Liver (tissue), 9 donors: ENCODE data around the gene MYL1. TPM values are rescaled to one million over a fixed set of nuclear protein-coding genes. Genes with fewer than 3 reads are reported as not detected.

Experiments
- DNase-seq: peaks from one replicate; pipeline ENCODE4 v3.0.0-alpha.2; 2017; ENCODE audit warnings: low spot score
- H3K27ac ChIP-seq, 2 donors: one replicate each; pipeline ENCODE4 v1.7.0; 2013; ENCODE audit warnings: inconsistent platforms in 2 of 2, low read length in 2 of 2, control low read depth in 1 of 2, low read depth in 1 of 2, mild to moderate bottlenecking in 1 of 2
- H3K27me3 ChIP-seq, 4 donors: one replicate each; pipeline versions ENCODE4 v1.6.1 to v1.7.0; 2013; ENCODE audit warnings: low read length in 3 of 4, inconsistent platforms in 1 of 4, mild to moderate bottlenecking in 1 of 4, moderate library complexity in 1 of 4; ENCODE audit not compliant: control insufficient read depth in 4 of 4, insufficient read depth in 4 of 4
- H3K36me3 ChIP-seq, 4 donors: one replicate each; pipeline versions ENCODE4 v1.6.1 to v1.7.0; 2013; ENCODE audit warnings: low read length in 3 of 4, mild to moderate bottlenecking in 3 of 4, low read depth in 1 of 4, moderate library complexity in 1 of 4; ENCODE audit not compliant: control insufficient read depth in 4 of 4, insufficient read depth in 3 of 4
- H3K4me1 ChIP-seq, 4 donors: one replicate each; pipeline versions ENCODE4 v1.6.1 to v1.7.0; 2013; ENCODE audit warnings: low read length in 3 of 4, mild to moderate bottlenecking in 3 of 4, moderate library complexity in 1 of 4; ENCODE audit not compliant: control insufficient read depth in 4 of 4, insufficient read depth in 4 of 4
- H3K4me3 ChIP-seq, 3 donors: one replicate each; pipeline versions ENCODE4 v1.6.1 to v1.7.0; 2013; ENCODE audit warnings: low read length in 3 of 3, control low read depth in 1 of 3, low read depth in 1 of 3, mild to moderate bottlenecking in 1 of 3
- H3K9ac ChIP-seq, 2 donors: one replicate each; pipeline ENCODE4 v1.7.0; 2013; ENCODE audit warnings: low read length in 2 of 2, mild to moderate bottlenecking in 2 of 2, moderate library complexity in 2 of 2, control low read depth in 1 of 2, low read depth in 1 of 2
- H3K9me3 ChIP-seq, 4 donors: one replicate each; pipeline versions ENCODE4 v1.6.1 to v1.7.0; 2013; ENCODE audit warnings: low read length in 3 of 4; ENCODE audit not compliant: control insufficient read depth in 4 of 4
- EGR1 ChIP-seq, 2 donors: IDR thresholded peaks; 2 replicates each; pipeline ENCODE4 v1.6.1; 2016 to 2018; ENCODE audit warnings: antibody characterized with exemption in 2 of 2, low read depth in 2 of 2
- FOXA1 ChIP-seq: IDR thresholded peaks from 2 replicates; pipeline ENCODE4 v1.6.1; 2016; ENCODE audit warnings: antibody characterized with exemption
- FOXA2 ChIP-seq: IDR thresholded peaks from 2 replicates; pipeline ENCODE4 v1.6.1; 2016; ENCODE audit warnings: antibody characterized with exemption
- GABPA ChIP-seq, 2 donors: IDR thresholded peaks in 1 of 2; conservative IDR thresholded peaks in 1 of 2; 2 replicates each; pipeline ENCODE4 v1.6.1; 2016; ENCODE audit warnings: antibody characterized with exemption in 2 of 2, mild to moderate bottlenecking in 1 of 2, moderate library complexity in 1 of 2
- HNF4A ChIP-seq, 2 donors: conservative IDR thresholded peaks; 2 replicates each; pipeline ENCODE4 v1.6.1; 2016; ENCODE audit warnings: antibody characterized with exemption in 2 of 2, mild to moderate bottlenecking in 2 of 2
- HNF4G ChIP-seq: IDR thresholded peaks from 2 replicates; pipeline ENCODE4 v1.6.1; 2016; ENCODE audit warnings: antibody characterized with exemption
- JUND ChIP-seq, 2 donors: IDR thresholded peaks; 2 replicates each; pipeline ENCODE4 v1.6.1; 2016; ENCODE audit warnings: antibody characterized with exemption in 2 of 2
- NR2F2 ChIP-seq: IDR thresholded peaks from 2 replicates; pipeline ENCODE4 v1.6.1; 2016; ENCODE audit warnings: antibody characterized with exemption
- RXRA ChIP-seq, 2 donors: IDR thresholded peaks; 2 replicates each; pipeline ENCODE4 v1.6.1; 2017 to 2018; ENCODE audit warnings: antibody characterized with exemption in 2 of 2, mild to moderate bottlenecking in 1 of 2
- SP1 ChIP-seq: IDR thresholded peaks from 2 replicates; pipeline ENCODE4 v1.6.1; 2018; ENCODE audit warnings: antibody characterized with exemption, mild to moderate bottlenecking
- TAF1 ChIP-seq: conservative IDR thresholded peaks from 2 replicates; pipeline ENCODE4 v1.6.1; 2016; ENCODE audit warnings: antibody characterized with exemption, mild to moderate bottlenecking
- YY1 ChIP-seq: IDR thresholded peaks from 2 replicates; pipeline ENCODE4 v1.6.1; 2016; ENCODE audit warnings: antibody characterized with exemption, mild to moderate bottlenecking
- WGBS: extraction: QIAGEN DNeasy Blood & Tissue Kit; methylation state at CpG from one replicate; pipeline ENCODE4 v1.1.7; 2013; 5-methylcytosine and 5-hydroxymethylcytosine counted together
- polyA plus RNA-seq, 2 donors: library from polyadenylated mRNA; stranded (reverse) in 1 of 2; unstranded in 1 of 2; fragments of 200-250 nt in 1 of 2; fragments of >200 nt in 1 of 2; fragmentation: Nextera tagmentation in 1 of 2; extraction: Ambion mirVana in 1 of 2; gene quantifications; one replicate each; pipeline versions ENCODE4 v1.2.1 to v1.2.3, GENCODE V29; 2013 to 2015
- total RNA-seq, 2 donors: library from RNA; depleted of rRNA; stranded (reverse); fragments of >200 nt; gene quantifications; one replicate each; pipeline ENCODE4 v1.2.3, GENCODE V29; 2014
- TF ChIP-seq, protein P1 (sequence below): IDR thresholded peaks from 2 replicates; pipeline ENCODE4 v1.6.1; 2016; ENCODE audit warnings: antibody characterized with exemption, mild to moderate bottlenecking
- TF ChIP-seq, protein P2 (sequence below): IDR thresholded peaks from 2 replicates; pipeline ENCODE4 v1.6.1; 2016; ENCODE audit warnings: antibody characterized with exemption
- TF ChIP-seq, protein P3 (sequence below): IDR thresholded peaks from 2 replicates; pipeline ENCODE4 v1.6.1; 2016; ENCODE audit warnings: antibody characterized with exemption
- TF ChIP-seq, protein P4 (sequence below): IDR thresholded peaks from 2 replicates; pipeline ENCODE4 v1.6.1; 2016; ENCODE audit warnings: antibody characterized with exemption
- TF ChIP-seq, protein P5 (sequence below): fragments of 150-350 bp; IDR thresholded peaks from 2 replicates; pipeline ENCODE4 v1.5.1; 2017; ENCODE audit warnings: improper control_type of control experiment, low read depth, low read length; ENCODE audit not compliant: missing input control
- donor health status: healthy.
- donor health status: healthy.
- donor health status: healthy.
- donor health status: healthy.
- donor health status: healthy.

MYL1 gene
- total and polyA plus RNA-seq, 4 donors, result not detected

DNA sequence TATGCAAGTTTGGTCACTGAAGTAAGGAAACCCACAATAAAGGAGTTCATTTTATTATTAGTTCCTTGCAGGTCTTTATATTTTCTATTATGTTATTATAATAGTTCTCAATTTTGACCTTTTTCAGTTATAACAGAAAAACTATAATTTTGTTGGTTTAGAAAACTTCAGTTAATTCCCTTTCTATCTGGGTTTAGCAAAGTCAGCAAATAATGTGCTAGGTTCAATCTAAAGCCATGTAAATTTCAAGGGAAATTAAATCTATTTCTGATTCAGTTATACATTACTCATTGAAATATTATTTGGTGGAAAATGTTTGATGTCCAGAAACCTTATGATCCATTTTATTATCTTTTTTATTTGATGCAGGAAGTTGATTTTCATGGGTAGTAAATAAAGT lies 43.7 kb downstream of the MYL1 start:
- TF ChIP-seq, protein P1, sequence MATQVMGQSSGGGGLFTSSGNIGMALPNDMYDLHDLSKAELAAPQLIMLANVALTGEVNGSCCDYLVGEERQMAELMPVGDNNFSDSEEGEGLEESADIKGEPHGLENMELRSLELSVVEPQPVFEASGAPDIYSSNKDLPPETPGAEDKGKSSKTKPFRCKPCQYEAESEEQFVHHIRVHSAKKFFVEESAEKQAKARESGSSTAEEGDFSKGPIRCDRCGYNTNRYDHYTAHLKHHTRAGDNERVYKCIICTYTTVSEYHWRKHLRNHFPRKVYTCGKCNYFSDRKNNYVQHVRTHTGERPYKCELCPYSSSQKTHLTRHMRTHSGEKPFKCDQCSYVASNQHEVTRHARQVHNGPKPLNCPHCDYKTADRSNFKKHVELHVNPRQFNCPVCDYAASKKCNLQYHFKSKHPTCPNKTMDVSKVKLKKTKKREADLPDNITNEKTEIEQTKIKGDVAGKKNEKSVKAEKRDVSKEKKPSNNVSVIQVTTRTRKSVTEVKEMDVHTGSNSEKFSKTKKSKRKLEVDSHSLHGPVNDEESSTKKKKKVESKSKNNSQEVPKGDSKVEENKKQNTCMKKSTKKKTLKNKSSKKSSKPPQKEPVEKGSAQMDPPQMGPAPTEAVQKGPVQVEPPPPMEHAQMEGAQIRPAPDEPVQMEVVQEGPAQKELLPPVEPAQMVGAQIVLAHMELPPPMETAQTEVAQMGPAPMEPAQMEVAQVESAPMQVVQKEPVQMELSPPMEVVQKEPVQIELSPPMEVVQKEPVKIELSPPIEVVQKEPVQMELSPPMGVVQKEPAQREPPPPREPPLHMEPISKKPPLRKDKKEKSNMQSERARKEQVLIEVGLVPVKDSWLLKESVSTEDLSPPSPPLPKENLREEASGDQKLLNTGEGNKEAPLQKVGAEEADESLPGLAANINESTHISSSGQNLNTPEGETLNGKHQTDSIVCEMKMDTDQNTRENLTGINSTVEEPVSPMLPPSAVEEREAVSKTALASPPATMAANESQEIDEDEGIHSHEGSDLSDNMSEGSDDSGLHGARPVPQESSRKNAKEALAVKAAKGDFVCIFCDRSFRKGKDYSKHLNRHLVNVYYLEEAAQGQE, result no peak
- no peak for TF ChIP-seq YY1
- TF ChIP-seq FOXA2, result no peak
- TF ChIP-seq HNF4A (conservative IDR thresholded peaks at IDR 0.05), result no peak
- no peak for TF ChIP-seq GABPA (IDR thresholded peaks at IDR 0.05 in 1 of 2, conservative IDR thresholded peaks at IDR 0.05 in 1 of 2)
- TF ChIP-seq RXRA (IDR thresholded peaks at IDR 0.05), result no peak
- no peak for TF ChIP-seq NR2F2
- TF ChIP-seq EGR1 (IDR thresholded peaks at IDR 0.05; ENCODE audit: low read depth in 2 of 2), result no peak
- TF ChIP-seq, protein P2, sequence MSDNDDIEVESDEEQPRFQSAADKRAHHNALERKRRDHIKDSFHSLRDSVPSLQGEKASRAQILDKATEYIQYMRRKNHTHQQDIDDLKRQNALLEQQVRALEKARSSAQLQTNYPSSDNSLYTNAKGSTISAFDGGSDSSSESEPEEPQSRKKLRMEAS, result no peak
- no peak for TF ChIP-seq JUND (IDR thresholded peaks at IDR 0.05)
- no peak for TF ChIP-seq TAF1
- TF ChIP-seq, protein P3, sequence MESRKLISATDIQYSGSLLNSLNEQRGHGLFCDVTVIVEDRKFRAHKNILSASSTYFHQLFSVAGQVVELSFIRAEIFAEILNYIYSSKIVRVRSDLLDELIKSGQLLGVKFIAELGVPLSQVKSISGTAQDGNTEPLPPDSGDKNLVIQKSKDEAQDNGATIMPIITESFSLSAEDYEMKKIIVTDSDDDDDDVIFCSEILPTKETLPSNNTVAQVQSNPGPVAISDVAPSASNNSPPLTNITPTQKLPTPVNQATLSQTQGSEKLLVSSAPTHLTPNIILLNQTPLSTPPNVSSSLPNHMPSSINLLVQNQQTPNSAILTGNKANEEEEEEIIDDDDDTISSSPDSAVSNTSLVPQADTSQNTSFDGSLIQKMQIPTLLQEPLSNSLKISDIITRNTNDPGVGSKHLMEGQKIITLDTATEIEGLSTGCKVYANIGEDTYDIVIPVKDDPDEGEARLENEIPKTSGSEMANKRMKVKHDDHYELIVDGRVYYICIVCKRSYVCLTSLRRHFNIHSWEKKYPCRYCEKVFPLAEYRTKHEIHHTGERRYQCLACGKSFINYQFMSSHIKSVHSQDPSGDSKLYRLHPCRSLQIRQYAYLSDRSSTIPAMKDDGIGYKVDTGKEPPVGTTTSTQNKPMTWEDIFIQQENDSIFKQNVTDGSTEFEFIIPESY, result no peak
- TF ChIP-seq FOXA1, result no peak
- TF ChIP-seq, protein P4, sequence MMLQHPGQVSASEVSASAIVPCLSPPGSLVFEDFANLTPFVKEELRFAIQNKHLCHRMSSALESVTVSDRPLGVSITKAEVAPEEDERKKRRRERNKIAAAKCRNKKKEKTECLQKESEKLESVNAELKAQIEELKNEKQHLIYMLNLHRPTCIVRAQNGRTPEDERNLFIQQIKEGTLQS, result no peak
- TF ChIP-seq, protein P5, sequence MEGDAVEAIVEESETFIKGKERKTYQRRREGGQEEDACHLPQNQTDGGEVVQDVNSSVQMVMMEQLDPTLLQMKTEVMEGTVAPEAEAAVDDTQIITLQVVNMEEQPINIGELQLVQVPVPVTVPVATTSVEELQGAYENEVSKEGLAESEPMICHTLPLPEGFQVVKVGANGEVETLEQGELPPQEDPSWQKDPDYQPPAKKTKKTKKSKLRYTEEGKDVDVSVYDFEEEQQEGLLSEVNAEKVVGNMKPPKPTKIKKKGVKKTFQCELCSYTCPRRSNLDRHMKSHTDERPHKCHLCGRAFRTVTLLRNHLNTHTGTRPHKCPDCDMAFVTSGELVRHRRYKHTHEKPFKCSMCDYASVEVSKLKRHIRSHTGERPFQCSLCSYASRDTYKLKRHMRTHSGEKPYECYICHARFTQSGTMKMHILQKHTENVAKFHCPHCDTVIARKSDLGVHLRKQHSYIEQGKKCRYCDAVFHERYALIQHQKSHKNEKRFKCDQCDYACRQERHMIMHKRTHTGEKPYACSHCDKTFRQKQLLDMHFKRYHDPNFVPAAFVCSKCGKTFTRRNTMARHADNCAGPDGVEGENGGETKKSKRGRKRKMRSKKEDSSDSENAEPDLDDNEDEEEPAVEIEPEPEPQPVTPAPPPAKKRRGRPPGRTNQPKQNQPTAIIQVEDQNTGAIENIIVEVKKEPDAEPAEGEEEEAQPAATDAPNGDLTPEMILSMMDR, result no peak
- TF ChIP-seq HNF4G, result no peak
- no peaks in the 10 kb centered on the region for H3K4me1 ChIP-seq
- no peaks in the 10 kb centered on the region for H3K36me3 ChIP-seq
- no peak overlapping the region for H3K27ac ChIP-seq
- no peaks in the 10 kb centered on the region for H3K9me3 ChIP-seq
- no peak for DNase-seq
- H3K9ac ChIP-seq, result no peak overlapping the region
- H3K27me3 ChIP-seq, result no peaks in the 10 kb centered on the region
- H3K4me3 ChIP-seq, result no peak overlapping the region

DNA sequence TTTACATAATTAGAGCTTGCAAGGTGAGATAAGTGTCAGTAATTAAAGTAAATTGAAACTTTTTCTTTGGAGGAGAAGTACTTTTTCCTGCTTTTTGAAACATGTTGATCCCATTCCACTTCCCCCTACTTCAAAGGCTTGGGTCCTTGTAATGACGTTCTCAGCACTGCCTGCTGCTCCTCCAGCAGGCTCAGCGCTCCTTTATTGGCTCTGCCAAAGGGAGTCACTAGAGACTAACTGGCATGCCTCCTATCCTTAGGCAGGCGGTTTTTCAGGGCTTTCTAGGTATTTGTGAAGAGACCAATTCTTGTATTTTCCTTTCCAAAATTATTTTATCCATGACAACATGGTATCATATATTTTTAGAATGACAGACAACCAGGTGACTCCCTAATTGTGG lies 45.8 kb downstream of the MYL1 start:
- TF ChIP-seq, protein P4, result no peak
- TF ChIP-seq YY1, result no peak
- TF ChIP-seq, protein P3, result no peak
- TF ChIP-seq RXRA (IDR thresholded peaks at IDR 0.05), result no peak
- no peak for TF ChIP-seq TAF1
- TF ChIP-seq FOXA2, result no peak
- no peak for TF ChIP-seq EGR1 (IDR thresholded peaks at IDR 0.05; ENCODE audit: low read depth in 2 of 2)
- no peak for TF ChIP-seq NR2F2
- no peak for TF ChIP-seq GABPA (IDR thresholded peaks at IDR 0.05 in 1 of 2, conservative IDR thresholded peaks at IDR 0.05 in 1 of 2)
- TF ChIP-seq, protein P5, result no peak
- TF ChIP-seq JUND (IDR thresholded peaks at IDR 0.05), result no peak
- no peak for TF ChIP-seq HNF4A (conservative IDR thresholded peaks at IDR 0.05)
- TF ChIP-seq, protein P2, result no peak
- TF ChIP-seq FOXA1, result no peak
- TF ChIP-seq SP1, result no peak
- 50% methylated on average over 3 of the region's 3 CpGs for WGBS
- DNase-seq, result no peak
- Histone ChIP-seq H3K27ac (no peak overlapping the region), H3K36me3 (no peaks in the 10 kb centered on the region), H3K9ac (no peak overlapping the region), H3K9me3 (no peaks in the 10 kb centered on the region), H3K4me1 (no peaks in the 10 kb centered on the region), H3K27me3 (no peaks in the 10 kb centered on the region), H3K4me3 (no peak overlapping the region)
